HG02759 (cell line): Measurements from ENCODE around the gene CORIN.

Source experiments
- ATAC-seq: cut with Tn5 transposase; IDR thresholded peaks from one replicate; pipeline ENCODE4 v1.9.1; 2021; ENCODE audit warnings: mild to moderate bottlenecking, moderate library complexity; ENCODE audit not compliant: unreplicated experiment

Gene CORIN

GRCh38 chr4:47647544-47647943, 190.3 kb downstream of the CORIN start:
- ATAC-seq, result no peak

GRCh38 chr4:47647029-47647428, 190.8 kb downstream of the CORIN start:
- ATAC-seq, result no peak

- ATAC-seq, result no peak
These were observed 191.5 kb downstream of the CORIN start for GRCh38 chr4:47646372-47646771.

DNA sequence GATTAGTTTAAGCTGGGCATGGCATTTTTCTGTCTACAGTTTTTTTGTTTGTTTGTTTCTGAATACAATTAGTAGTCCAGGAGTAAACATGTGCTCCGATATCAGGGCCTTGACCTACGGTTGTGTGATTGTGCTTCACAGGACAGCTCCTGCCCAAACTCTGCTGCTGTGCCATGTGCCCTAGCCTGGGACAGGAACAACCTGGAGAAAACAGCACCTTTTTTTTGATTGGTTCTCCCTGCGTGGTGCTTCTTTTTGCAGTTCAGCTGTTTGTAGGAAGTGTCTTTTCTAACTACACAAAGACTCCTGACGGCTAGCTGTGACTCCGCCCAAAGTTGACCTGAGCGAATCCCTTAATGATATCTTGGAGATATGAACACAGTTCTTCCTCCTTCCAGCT, 194.0 kb downstream of the CORIN start:
- no peak for ATAC-seq

DNA sequence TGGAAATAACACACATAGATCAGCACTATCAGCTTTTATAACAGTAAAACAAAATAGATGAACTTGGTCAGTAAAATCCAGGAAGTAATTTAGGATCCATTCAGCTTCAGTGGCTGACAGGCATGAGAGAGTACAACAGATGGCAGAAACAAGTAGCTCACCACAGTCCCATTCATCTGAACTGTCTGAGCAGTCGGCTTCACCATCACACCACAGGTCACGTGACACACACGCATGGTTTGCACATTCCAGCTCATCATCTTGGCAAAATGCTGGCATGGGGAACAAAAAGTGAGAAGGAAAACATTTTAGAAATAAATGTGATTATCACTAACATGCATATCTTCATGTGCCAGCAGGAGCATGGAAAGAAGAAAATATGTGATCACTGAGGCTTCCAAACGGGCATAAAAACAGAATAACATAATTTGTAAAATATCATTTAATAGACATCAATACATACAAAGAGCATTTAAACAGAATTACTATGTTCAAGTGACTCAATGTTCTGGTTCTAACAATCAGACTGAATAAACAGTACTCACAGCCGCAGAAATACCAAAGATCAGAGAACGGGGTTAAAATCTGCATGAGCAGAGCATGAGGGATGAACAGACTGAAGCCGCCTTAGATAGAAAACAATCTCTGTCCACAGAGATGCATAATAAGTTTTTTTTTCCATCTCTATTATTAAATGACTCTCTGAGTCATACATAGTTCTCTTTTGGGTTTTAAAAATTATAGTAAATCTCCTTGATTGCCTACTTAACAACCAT, 194.7 kb downstream of the CORIN start:
- no peak for ATAC-seq

GRCh38 chr4:47642191-47642830, 195.6 kb downstream of the CORIN start:
- no peak for ATAC-seq

DNA sequence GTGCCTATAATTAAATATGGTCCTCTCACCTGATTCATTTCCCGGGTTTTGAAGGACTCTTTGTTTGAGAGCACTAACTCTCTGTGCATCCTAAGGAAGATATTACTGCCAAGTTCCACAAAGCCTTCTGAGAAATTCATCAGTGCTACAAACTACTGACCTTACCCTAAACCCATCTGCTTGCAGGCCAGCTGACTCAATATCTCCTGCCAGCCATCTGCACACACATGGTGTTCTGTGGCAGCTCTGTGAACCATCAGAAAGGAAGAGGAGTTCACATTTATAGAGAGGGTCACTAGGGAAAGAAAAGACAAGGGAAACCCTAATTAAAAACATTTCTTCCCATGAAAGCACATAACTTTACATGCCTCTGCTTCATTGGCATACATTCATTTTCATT, 196.1 kb downstream of the CORIN start:
- no peak for ATAC-seq

DNA sequence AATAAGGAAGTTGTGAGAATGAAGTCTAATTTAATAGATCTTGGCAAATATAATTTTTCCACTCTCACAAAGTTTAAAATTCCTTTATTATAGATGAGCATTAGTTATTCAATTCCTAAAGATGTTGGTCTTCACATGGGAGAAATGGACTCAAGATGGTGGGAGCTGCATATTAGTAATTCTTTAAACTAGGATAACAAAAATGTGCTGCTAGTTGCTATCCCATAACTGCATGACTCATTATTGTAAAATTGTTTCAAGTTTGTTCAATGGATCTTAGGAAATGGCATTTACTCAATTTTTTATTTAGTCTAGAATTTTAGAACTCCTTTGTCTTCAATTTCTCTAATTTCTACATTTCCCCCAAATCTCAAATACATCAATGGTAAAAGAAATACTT, 197.0 kb downstream of the CORIN start:
- ATAC-seq, result no peak

DNA sequence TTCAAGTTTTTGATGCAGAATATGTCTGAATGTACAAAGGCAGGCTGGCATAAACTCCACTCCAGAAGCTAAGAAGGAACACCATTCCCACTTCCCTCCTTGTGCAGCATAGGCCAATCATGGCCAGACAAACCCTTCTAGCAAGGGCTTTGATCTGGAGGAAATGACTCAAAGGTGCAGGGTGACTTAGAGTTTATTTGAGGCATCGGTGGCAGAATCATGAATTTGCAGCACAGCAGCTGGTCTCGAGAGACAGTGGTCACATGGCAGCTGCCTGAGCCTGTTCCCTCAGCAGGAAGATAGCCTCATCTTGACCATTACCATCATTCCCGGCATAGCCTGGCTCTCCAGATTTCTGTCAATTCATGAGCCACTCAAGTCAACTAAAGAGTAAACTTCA, 198.3 kb downstream of the CORIN start:
- no peak for ATAC-seq

GRCh38 chr4:47631161-47631560, 206.7 kb downstream of the CORIN start:
- ATAC-seq, result no peak

- no peak for ATAC-seq
These were observed 213.8 kb downstream of the CORIN start for GRCh38 chr4:47624031-47624441.

DNA sequence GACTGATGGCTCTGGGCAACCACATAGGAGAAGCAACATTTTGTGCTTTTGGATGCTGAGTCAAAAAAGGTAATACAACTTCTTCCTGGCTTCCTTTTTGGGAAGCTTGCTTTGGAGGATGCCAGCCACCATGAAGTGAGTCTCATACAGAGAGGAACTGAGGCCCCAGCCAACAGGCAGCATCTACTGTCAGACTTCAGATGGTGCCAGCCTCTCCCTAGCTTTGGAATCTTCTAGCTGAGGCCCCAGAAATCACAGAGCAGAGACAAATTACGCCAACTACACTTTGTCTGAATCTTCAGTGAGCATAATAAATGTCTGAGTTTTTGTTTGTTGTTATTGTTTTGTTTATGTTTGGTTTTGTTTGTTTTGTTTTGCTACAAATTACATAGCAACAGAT, 216.7 kb downstream of the CORIN start:
- no peak for ATAC-seq

DNA sequence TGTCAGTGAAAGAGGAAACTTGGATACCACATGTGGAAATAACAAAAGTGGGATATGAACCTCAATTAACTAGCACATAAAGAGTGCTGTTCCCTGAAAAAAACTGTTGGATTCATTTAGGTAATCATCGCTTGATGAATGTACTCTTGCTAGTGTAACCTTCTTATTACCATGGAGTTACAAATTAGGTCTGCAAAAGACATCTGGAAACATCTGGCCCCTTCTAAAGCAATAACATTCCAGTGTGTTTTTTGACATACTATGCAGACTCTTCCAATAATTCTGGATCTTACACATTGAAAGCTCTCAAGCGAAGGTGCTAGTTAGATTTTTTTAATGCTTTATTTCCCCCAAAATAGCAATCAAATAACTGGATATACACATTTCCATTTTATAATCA, 218.2 kb downstream of the CORIN start:
- no peak for ATAC-seq

DNA sequence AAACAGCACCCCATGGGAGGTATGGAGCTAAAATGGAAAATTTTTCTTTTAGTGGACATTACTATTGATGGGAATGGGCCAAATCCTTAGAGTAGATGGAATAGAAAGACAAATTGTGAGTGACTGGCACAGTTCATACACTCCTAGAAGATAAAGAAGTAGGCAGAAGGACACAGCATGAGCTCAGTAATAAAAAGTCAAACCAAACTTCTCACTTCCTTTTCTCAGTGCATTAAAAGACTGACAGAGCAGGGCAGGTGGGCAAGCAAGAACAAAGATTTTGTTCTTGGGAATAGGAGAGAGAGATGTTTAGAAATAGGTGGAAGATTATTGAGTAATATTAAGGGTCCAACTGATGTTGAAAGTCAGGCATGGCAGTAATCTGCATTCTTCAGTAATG, 220.3 kb downstream of the CORIN start:
- no peak for ATAC-seq

- ATAC-seq, result no peak
These were observed 222.5 kb downstream of the CORIN start for GRCh38 chr4:47615385-47615784.

DNA sequence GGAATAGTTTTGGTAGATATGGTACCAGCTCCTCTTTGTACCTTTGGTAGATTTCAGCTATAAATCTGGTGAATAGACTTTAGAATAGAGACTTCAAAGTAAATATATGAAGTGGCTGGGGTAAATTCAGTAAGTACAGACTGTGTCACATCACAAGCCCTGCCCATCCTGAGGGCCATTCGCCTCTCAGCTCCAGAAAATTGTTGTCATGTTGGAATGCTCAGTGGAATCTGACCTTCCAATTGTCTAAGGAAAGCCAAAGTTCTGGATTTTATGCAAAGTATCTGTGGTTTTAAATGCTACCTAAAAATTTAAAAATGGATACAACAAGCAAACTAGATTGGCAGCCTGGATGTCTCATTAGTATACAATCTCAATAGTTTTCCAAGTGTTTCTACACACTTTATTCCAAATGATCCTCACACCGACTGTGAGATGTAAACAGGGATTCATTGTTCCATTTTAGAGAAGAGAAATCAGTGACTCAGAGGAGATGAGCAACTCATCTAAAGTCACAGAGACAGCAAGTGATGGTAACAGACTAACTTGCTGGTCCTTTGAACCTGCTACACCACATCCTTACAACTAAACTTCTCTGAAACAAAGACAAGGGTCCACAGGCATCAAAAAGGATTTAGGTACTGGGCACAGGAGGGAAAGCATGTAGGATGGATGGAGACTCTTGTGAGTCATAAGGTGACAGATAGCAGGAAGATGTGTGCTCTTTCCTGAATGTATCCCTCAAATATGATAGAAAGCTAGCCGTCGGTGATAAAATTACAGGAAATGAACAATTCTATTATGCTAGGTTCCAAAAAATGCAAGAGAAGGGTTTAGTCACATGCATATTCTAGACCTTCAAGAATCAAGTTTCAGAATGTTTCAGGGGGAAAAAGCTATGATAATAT, 225.5 kb downstream of the CORIN start:
- ATAC-seq, result no peak

- no peak for ATAC-seq
These were observed 231.4 kb downstream of the CORIN start for GRCh38 chr4:47606482-47606881.

DNA sequence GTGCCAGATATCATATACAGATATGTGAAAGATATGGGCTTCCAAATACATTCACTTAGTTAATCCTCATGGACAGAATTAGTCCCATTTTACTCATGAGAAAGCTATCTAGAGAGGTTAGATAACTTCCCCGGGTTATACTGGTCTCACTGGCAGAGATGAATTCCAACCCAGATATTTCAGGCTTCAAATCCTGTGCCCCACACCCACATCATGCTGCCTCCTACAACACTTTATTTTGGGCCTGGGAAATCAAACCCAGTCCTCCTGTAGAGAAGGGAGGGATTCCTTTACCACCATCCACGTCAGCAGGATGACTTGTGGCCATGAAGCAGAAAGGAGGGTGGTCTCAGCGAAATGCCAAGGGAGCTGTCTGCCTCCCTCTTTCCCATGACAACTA, 239.0 kb downstream of the CORIN start:
- no peak for ATAC-seq

GRCh38 chr4:47598320-47598719, 239.5 kb downstream of the CORIN start:
- ATAC-seq, result no peak

GRCh38 chr4:47597696-47598095, 240.2 kb downstream of the CORIN start:
- no peak for ATAC-seq

DNA sequence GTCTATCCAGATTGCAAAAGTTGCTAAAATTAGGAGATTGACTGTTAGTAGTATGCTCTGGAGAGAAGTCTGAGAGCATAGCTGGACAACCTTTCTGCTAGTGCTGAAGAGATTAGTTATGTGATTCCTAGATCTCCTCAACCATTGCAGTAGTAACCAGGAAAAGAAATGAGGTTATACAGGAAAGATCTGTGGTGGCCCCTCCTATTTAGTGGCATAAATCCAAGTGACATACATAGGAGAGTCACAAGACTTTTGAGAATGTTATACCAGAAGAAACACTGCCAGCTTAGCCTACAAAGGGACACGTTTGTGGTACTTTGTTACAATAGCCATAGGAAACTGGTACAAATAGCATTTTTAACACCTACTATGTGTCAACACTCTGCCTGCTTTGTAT, 247.5 kb downstream of the CORIN start:
- no peak for ATAC-seq

- no peak for ATAC-seq
These were observed 258.6 kb downstream of the CORIN start for GRCh38 chr4:47579235-47579634.
